C4-2B (cell line): ENCODE measurements around the gene ZBTB16.

Experiments
- H3K27ac ChIP-seq: fragments of 450-650 bp; 2 replicates; pipeline ENCODE4 v1.5.1; 2017
- CTCF ChIP-seq: fragments of 450-650 bp; conservative IDR thresholded peaks from 2 replicates; pipeline ENCODE4 v1.5.1; 2017; ENCODE audit warnings: mild to moderate bottlenecking
- ZFX ChIP-seq: fragments of 450-650 bp; IDR thresholded peaks from 2 replicates; pipeline ENCODE4 v1.6.1; 2017

Gene ZBTB16

GRCh38 chr11:114260077-114260476, 200.6 kb downstream of the ZBTB16 start:
- peak overlapping the region; percentile 8 for H3K27ac ChIP-seq
- TF ChIP-seq CTCF (no peak), ZFX (no peak)

- H3K27ac ChIP-seq = peak overlapping the region; percentile 8
- TF ChIP-seq CTCF (no peak), ZFX (no peak)
These were observed 201.0 kb downstream of the ZBTB16 start for GRCh38 chr11:114260483-114260882.

GRCh38 chr11:114261791-114262190, 202.3 kb downstream of the ZBTB16 start:
- no peak for TF ChIP-seq CTCF
- TF ChIP-seq ZFX = no peak
- no peak overlapping the region for H3K27ac ChIP-seq

GRCh38 chr11:114262681-114263512, 203.4 kb downstream of the ZBTB16 start:
- TF ChIP-seq CTCF (peak; percentile 15; the same call in 1 of the 2 replicates), ZFX (no peak)
- H3K27ac ChIP-seq = no peak overlapping the region

GRCh38 chr11:114263513-114264170, 204.1 kb downstream of the ZBTB16 start:
- TF ChIP-seq ZFX (no peak), CTCF (no peak)

GRCh38 chr11:114264381-114264780, 204.9 kb downstream of the ZBTB16 start:
- H3K27ac ChIP-seq = no peak overlapping the region
- TF ChIP-seq ZFX (no peak), CTCF (no peak)

More at GRCh38 chr11:114263513-114264170, 204.1 kb downstream of the ZBTB16 start:
- H3K27ac ChIP-seq = no peak overlapping the region
